Measurements from ENCODE around the gene WNK1. TPM values are rescaled to one million over a fixed set of nuclear protein-coding genes. Genes with fewer than 3 reads are reported as not detected.

Gene WNK1
- total and polyA plus RNA-seq, 2 of the 8 experiments (the other 6 are each of a cell fraction or from before 2014, with no cell fraction given), result 88.2 to 157 TPM

DNA sequence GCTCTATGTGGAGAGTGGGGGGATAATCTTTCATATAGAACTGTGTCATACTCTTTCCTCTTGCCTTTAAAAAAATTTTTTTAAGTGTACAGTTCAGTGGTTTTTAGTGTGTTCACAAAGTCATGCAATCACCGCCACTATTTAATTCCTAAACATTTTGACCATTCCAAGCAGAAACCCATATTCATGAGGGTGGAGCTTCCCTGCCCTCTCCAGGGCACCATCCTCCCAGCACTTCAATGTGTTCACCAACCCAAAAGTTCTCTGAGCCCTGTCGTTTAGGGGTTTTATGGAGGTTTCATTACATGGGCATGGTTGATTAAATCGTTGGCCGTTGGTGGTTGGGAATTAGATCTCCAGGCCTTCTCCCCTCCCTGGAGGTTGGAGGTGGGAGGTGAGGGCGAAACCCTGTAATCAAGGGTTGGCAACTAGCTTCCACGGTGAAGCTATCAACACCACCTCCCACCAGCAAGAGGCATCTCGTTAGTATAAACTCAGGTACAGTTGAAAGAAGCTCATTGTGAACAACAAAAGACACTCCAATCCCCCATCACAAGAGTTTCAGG lies 42.8 kb upstream of the WNK1 start:
- no peak overlapping the region for H2BK20ac ChIP-seq (ENCODE audit: low read length)
- peaks cover 0 to 9% (median 3%) of the 10 kb centered on the region in 4 experiments; a peak in 3 of 7 replicates for H3K4me1 ChIP-seq (replicated peaks in 1 of 4; ENCODE audit: control insufficient read depth in 3 of 4, insufficient read depth in 4 of 4, low read length in 3 of 4)
- H3K79me1 ChIP-seq (ENCODE audit: low read depth, low read length), result no peaks in the 10 kb centered on the region
- no peaks in the 10 kb centered on the region for H3K9me3 ChIP-seq (ENCODE audit: insufficient read depth in 2 of 2, low read depth in 1 of 2, low read length in 1 of 2)
- TF ChIP-seq PHF8 (conservative IDR thresholded peaks at IDR 0.05; ENCODE audit: low read depth, low read length) (no peak), RAD21 (IDR thresholded peaks at IDR 0.05 in 1 of 2, conservative IDR thresholded peaks at IDR 0.05 in 1 of 2; ENCODE audit: low read depth in 2 of 2, low read length in 2 of 2) (peak in 1 of 2 experiments; percentile 13; a peak in 1 of 4 replicates)
- H2BK120ac ChIP-seq (replicated peaks; ENCODE audit: low read depth, low read length), result no peak overlapping the region
- H3K27ac ChIP-seq (ENCODE audit: low read depth, low read length), result no peak overlapping the region
- no peak for DNase-seq (ENCODE audit: low read depth in 1 of 2, low spot score in 2 of 2)
- ChIA-PET CTCF (ENCODE audit: partially characterized antibody) (interaction anchor here (0.8 to 1.6 kb wide), 6 partner anchors 10 to 134 kb away, joined by 3 to 7 read pairs (median 3); no protein-coding TSS in a partner anchor), POLR2A (ENCODE audit: partially characterized antibody) (no interaction called here)
- 0 out of 2 replicates have a peak overlapping the region, but pooled peaks have one; percentile 53 for H2AK5ac ChIP-seq (ENCODE audit: low read depth, low read length)
- H4K5ac ChIP-seq (ENCODE audit: insufficient read length, low read depth, low read length), result no peak overlapping the region
- no peaks in the 10 kb centered on the region for H3K23me2 ChIP-seq (ENCODE audit: low read depth, low read length)
- peak overlapping the region; percentile 73; the same call in 1 of the 2 replicates for H2AFZ ChIP-seq (ENCODE audit: low read length)
- H3K36me3 ChIP-seq (ENCODE audit: control insufficient read depth in 2 of 4, insufficient read depth in 4 of 4, low read length in 3 of 4), result no peaks in the 10 kb centered on the region
- no peak overlapping the region for H2BK12ac ChIP-seq (ENCODE audit: low read depth, low read length)
- 92% methylated on average over 7 of the region's 7 CpGs; no CpG with 5 or more reads in 1 of the 2 experiments for WGBS, 2 experiments (ENCODE audit: extremely low coverage in 1 of 2, insufficient coverage in 1 of 2, insufficient read length in 1 of 2, insufficient replicate concordance in 2 of 2, low coverage in 1 of 2, low lambda C conversion rate in 2 of 2, missing lambda C conversion rate in 1 of 2)
- no peaks in the 10 kb centered on the region for H3K79me2 ChIP-seq (ENCODE audit: control insufficient read depth in 1 of 2, insufficient read depth in 2 of 2, low read length in 2 of 2)
- no peak overlapping the region for H3K23ac ChIP-seq (ENCODE audit: insufficient read length)
- H2BK5ac ChIP-seq (ENCODE audit: low read depth, low read length), result no peak overlapping the region
- H4K20me1 ChIP-seq (replicated peaks in 1 of 2; ENCODE audit: control insufficient read depth in 1 of 2, insufficient read depth in 2 of 2, low read length in 2 of 2), result no peaks in the 10 kb centered on the region
- H3K18ac ChIP-seq (ENCODE audit: extremely low read depth, low read length), result no peak overlapping the region
- no peak overlapping the region for H3K9ac ChIP-seq (replicated peaks in 1 of 4; ENCODE audit: extremely low read depth in 1 of 4, low read depth in 3 of 4, low read length in 3 of 4)
- H3K4ac ChIP-seq (replicated peaks; ENCODE audit: insufficient read length, low read depth, low read length), result no peak overlapping the region
- H2BK15ac ChIP-seq (ENCODE audit: low read length), result no peak overlapping the region; the same call in 1 of the 2 replicates
- H4K91ac ChIP-seq (replicated peaks; ENCODE audit: insufficient read length, low read length), result no peak overlapping the region
- H3K14ac ChIP-seq (ENCODE audit: insufficient read length), result no peak overlapping the region
- no peaks in the 10 kb centered on the region for H3K27me3 ChIP-seq (replicated peaks in 1 of 4; ENCODE audit: control insufficient read depth in 3 of 4, extremely low read depth in 1 of 4, insufficient read depth in 3 of 4, low read length in 3 of 4)
- H3K56ac ChIP-seq (replicated peaks; ENCODE audit: insufficient read length, low read depth, low read length), result no peak overlapping the region
- no peak overlapping the region for H3K4me2 ChIP-seq (ENCODE audit: insufficient read depth in 1 of 2, low read depth in 2 of 2, low read length in 2 of 2)
- H3K4me3 ChIP-seq (ENCODE audit: extremely low read depth in 1 of 4, insufficient read depth in 2 of 4, low read depth in 3 of 4, low read length in 4 of 4), result no peak overlapping the region
- no peak overlapping the region for H4K8ac ChIP-seq (ENCODE audit: extremely low read depth, insufficient read depth, low read length)
- no peak for FAIRE-seq

All from H1 (cell line).